Smooth muscle cell (in vitro differentiated cells): Measurements from ENCODE around the gene SPACA7. TPM values are rescaled to one million over a fixed set of nuclear protein-coding genes. Genes with fewer than 3 reads are reported as not detected.
"Not testable (repeated sequence)": the region's sequence is repeated elsewhere in the genome, so short reads cannot be mapped to it uniquely, and the experiment has no call there.

Source experiments
- DNase-seq: peaks from one replicate; lab custom pipeline; 2025; ENCODE audit not compliant: unreplicated experiment; lab: John Stamatoyannopoulos, UW
- H2AFZ ChIP-seq: fragments of 200-600 bp; sonication (generic); 2 replicates; pipeline ENCODE4 v1.6.0; 2016; ENCODE audit warnings: antibody characterized with exemption, low read depth, mild to moderate bottlenecking
- H3F3A ChIP-seq: fragments of 200-600 bp; sonication (generic); 2 replicates; pipeline ENCODE4 v1.6.0; 2017; ENCODE audit warnings: antibody characterized with exemption, low read depth
- H3K27ac ChIP-seq: fragments of 200-600 bp; sonication (generic); 2 replicates; pipeline ENCODE4 v1.5.1; 2016; ENCODE audit warnings: low read depth, mild to moderate bottlenecking
- H3K27me3 ChIP-seq: fragments of 200-600 bp; sonication (generic); 2 replicates; pipeline ENCODE4 v1.6.1; 2016; ENCODE audit warnings: low read depth, mild to moderate bottlenecking
- H3K36me3 ChIP-seq: fragments of 200-600 bp; sonication (generic); 2 replicates; pipeline ENCODE4 v1.5.1; 2016; ENCODE audit warnings: low read depth
- H3K4me1 ChIP-seq: fragments of 200-600 bp; sonication (generic); 2 replicates; pipeline ENCODE4 v1.5.1; 2016; ENCODE audit warnings: low read depth
- H3K4me2 ChIP-seq: fragments of 200-600 bp; sonication (generic); 2 replicates; pipeline ENCODE4 v1.6.0; 2016; ENCODE audit warnings: mild to moderate bottlenecking
- H3K4me3 ChIP-seq: fragments of 200-600 bp; sonication (generic); 2 replicates; pipeline ENCODE4 v1.5.1; 2016; ENCODE audit warnings: mild to moderate bottlenecking
- H3K79me2 ChIP-seq: fragments of 200-600 bp; sonication (generic); 2 replicates; pipeline ENCODE4 v1.6.0; 2016; ENCODE audit warnings: low read depth, mild to moderate bottlenecking
- H3K9ac ChIP-seq: fragments of 200-600 bp; sonication (generic); 2 replicates; pipeline ENCODE4 v1.6.0; 2016; ENCODE audit warnings: low read depth
- H3K9me3 ChIP-seq: fragments of 200-600 bp; sonication (generic); replicated peaks from 2 replicates; pipeline ENCODE4 v1.5.1; 2016; ENCODE audit warnings: low read depth
- H4K20me1 ChIP-seq: fragments of 200-600 bp; sonication (generic); 2 replicates; pipeline ENCODE4 v1.6.0; 2016; ENCODE audit warnings: low read depth
- WGBS: methylation state at CpG from one replicate; pipeline ENCODE4 v1.1.7; 2016; ENCODE audit warnings: low lambda C conversion rate; 5-methylcytosine and 5-hydroxymethylcytosine counted together
- polyA plus RNA-seq: library from polyadenylated mRNA; unstranded; fragments of >200 nt; fragmentation: Nextera tagmentation; extraction: Ambion mirVana; gene quantifications from 2 replicates; pipeline ENCODE4 v1.2.1, GENCODE V29; 2016
- total RNA-seq: library from RNA; depleted of rRNA; stranded (reverse); fragments of >200 nt; gene quantifications from 2 replicates; pipeline ENCODE4 v1.2.3, GENCODE V29; 2014
- TF ChIP-seq, protein P1 (sequence below): fragments of 200-600 bp; sonication (generic); IDR thresholded peaks from 2 replicates; pipeline ENCODE4 v1.5.1; 2017; ENCODE audit warnings: borderline replicate concordance, mild to moderate bottlenecking, antibody characterized with exemption; ENCODE audit not compliant: insufficient read depth, poor library complexity, severe bottlenecking

The SPACA7 gene
- total and polyA plus RNA-seq, 2 experiments from 2014 or later = not detected

- Histone ChIP-seq H3K4me2 (no peak overlapping the region), H3K9ac (no peak overlapping the region), H3K27me3 (no peaks in the 10 kb centered on the region), H3K79me2 (no peaks in the 10 kb centered on the region), H3F3A (no peaks in the 10 kb centered on the region), H3K36me3 (no peaks in the 10 kb centered on the region), H3K4me3 (no peak overlapping the region), H3K27ac (no peak overlapping the region), H4K20me1 (no peaks in the 10 kb centered on the region), H3K9me3 (peaks cover 8% of the 10 kb centered on the region), H3K4me1 (no peaks in the 10 kb centered on the region), H2AFZ (no peak overlapping the region)
- 69% methylated on average over 5 of the region's 5 CpGs for WGBS
- TF ChIP-seq, protein P1, sequence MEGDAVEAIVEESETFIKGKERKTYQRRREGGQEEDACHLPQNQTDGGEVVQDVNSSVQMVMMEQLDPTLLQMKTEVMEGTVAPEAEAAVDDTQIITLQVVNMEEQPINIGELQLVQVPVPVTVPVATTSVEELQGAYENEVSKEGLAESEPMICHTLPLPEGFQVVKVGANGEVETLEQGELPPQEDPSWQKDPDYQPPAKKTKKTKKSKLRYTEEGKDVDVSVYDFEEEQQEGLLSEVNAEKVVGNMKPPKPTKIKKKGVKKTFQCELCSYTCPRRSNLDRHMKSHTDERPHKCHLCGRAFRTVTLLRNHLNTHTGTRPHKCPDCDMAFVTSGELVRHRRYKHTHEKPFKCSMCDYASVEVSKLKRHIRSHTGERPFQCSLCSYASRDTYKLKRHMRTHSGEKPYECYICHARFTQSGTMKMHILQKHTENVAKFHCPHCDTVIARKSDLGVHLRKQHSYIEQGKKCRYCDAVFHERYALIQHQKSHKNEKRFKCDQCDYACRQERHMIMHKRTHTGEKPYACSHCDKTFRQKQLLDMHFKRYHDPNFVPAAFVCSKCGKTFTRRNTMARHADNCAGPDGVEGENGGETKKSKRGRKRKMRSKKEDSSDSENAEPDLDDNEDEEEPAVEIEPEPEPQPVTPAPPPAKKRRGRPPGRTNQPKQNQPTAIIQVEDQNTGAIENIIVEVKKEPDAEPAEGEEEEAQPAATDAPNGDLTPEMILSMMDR = no peak
- no peak for DNase-seq
Measured at GRCh38 chr13:112431734-112432133, 55.6 kb downstream of the SPACA7 start.

DNA sequence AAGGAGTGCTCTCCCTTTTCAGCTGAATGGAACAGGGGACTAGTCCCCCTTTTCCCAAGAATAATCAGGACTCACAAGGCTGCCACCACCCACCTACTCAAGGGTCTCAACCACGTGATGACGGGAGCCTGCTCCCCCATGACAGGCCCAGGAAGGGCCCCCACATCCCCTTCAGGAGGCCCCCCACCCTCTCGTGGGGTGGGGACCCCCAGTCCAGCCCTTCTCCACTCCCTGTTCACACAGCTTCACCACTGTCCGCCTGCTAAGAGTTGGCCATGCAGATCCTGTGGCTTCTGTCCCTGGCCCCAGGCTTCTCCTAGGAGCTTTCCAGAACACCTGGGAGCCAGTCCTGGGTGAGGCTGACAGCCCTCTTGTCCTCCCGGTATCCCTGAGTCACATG lies 56.6 kb downstream of the SPACA7 start:
- not testable (repeated sequence) for H3K9ac ChIP-seq, H3K4me3 ChIP-seq, DNase-seq, H3K4me2 ChIP-seq, H4K20me1 ChIP-seq, H3F3A ChIP-seq, H2AFZ ChIP-seq, H3K79me2 ChIP-seq, H3K27ac ChIP-seq, H3K4me1 ChIP-seq, H3K36me3 ChIP-seq, H3K27me3 ChIP-seq, H3K9me3 ChIP-seq
- WGBS = 57% methylated on average over 4 of the region's 5 CpGs

GRCh38 chr13:112433517-112433916 lies 57.4 kb downstream of the SPACA7 start:
- H3K9ac ChIP-seq, H4K20me1 ChIP-seq, H2AFZ ChIP-seq, H3K4me2 ChIP-seq, H3K36me3 ChIP-seq, H3F3A ChIP-seq, H3K9me3 ChIP-seq, H3K27ac ChIP-seq, H3K4me1 ChIP-seq, H3K27me3 ChIP-seq, DNase-seq, H3K4me3 ChIP-seq, H3K79me2 ChIP-seq: not testable (repeated sequence)
- WGBS = 93% methylated on average over 16 of the region's 16 CpGs

DNA sequence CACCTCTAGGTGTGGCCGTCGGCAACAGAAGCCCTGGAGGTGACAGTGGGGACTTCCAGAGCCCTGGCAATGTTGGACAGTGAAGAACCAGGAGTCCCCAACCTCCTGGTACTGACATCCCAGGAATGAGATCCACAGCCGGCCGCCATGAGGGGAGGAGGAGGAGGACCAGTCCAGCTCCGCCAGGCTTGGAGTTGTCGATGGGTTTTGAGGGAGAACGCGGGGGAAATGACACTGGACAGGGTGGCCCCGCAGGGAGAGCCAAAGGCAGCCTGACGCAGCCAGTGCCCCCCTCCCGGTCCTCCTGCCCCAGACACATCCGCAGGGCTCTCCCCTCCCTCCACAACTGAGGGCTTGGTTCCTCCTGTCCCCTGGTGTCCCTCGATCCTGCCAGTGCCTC lies 57.9 kb downstream of the SPACA7 start:
- H4K20me1 ChIP-seq = no peaks in the 10 kb centered on the region
- 87% methylated on average over 13 of the region's 13 CpGs for WGBS
- TF ChIP-seq, protein P1 = no peak

DNA sequence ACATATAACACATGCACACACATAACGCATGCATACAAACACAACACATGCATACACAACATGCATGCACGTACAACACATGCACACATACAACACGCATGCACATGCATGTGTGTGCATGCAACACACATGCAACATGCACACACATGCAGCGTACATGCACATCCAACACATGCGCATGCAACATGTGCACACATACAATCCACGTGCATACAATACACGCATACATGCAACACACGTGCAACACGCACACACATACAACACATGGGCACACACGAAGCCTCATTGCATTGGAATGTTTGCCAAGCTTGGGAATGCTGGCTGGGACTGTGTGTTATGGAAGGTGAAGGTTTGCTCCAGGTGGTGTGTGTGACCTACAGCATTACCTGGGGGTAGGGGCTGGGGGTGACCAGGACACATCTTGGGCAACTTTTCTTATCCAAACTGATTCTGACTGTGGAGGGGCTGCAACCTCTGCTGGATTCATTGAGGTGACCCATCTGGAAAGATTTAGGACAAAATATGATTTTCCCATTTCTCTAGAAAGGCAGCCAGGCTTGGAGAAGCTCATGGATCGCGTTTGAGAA lies 58.9 kb downstream of the SPACA7 start:
- Histone ChIP-seq H2AFZ (no peak overlapping the region), H3K4me3 (no peak overlapping the region), H3K9ac (no peak overlapping the region), H3F3A (no peaks in the 10 kb centered on the region), H3K9me3 (no peaks in the 10 kb centered on the region), H3K79me2 (no peaks in the 10 kb centered on the region), H3K4me2 (no peak overlapping the region), H3K27me3 (no peaks in the 10 kb centered on the region), H4K20me1 (no peaks in the 10 kb centered on the region), H3K4me1 (no peaks in the 10 kb centered on the region), H3K27ac (no peak overlapping the region), H3K36me3 (no peaks in the 10 kb centered on the region)
- 81% methylated on average over 12 of the region's 12 CpGs for WGBS
- TF ChIP-seq, protein P1 = no peak
- DNase-seq = no peak

More for the DNA sequence above, 57.9 kb downstream of the SPACA7 start:
- no peak overlapping the region for H3K9ac ChIP-seq
- no peak overlapping the region for H3K27ac ChIP-seq
- H3K4me3 ChIP-seq = no peak overlapping the region
- no peaks in the 10 kb centered on the region for H3K27me3 ChIP-seq
- no peaks in the 10 kb centered on the region for H3K9me3 ChIP-seq
- H3F3A ChIP-seq = no peaks in the 10 kb centered on the region
- DNase-seq = no peak
- no peaks in the 10 kb centered on the region for H3K4me1 ChIP-seq
- H3K36me3 ChIP-seq = no peaks in the 10 kb centered on the region
- H3K79me2 ChIP-seq = no peaks in the 10 kb centered on the region
- H3K4me2 ChIP-seq = no peak overlapping the region
- no peak overlapping the region for H2AFZ ChIP-seq
